ENCODE measurements around the gene TBCD.
"Not testable (repeated sequence)": the region's sequence is repeated elsewhere in the genome, so short reads cannot be mapped to it uniquely, and the experiment has no call there.

The TBCD gene

GRCh38 chr17:82743344-82744219 is 8.3 kb upstream of the TBCD start:
- DNase-seq (ENCODE audit: low read depth): no peak
- no peak for TF ChIP-seq CTCF (IDR thresholded peaks at IDR 0.05; ENCODE audit: control insufficient read depth, extremely low read depth, insufficient read depth)
- no peak overlapping the region for H3K4me3 ChIP-seq (ENCODE audit: low read depth, low read length)

- not testable (repeated sequence) for DNase-seq (ENCODE audit: low read depth); H3K4me3 ChIP-seq (ENCODE audit: low read depth, low read length)
Observed at GRCh38 chr17:82744736-82745135, 7.1 kb upstream of the TBCD start.

- no peak for TF ChIP-seq CTCF (IDR thresholded peaks at IDR 0.05; ENCODE audit: control insufficient read depth, extremely low read depth, insufficient read depth)
- H3K4me3 ChIP-seq (ENCODE audit: low read depth, low read length): no peak overlapping the region
- DNase-seq (ENCODE audit: low read depth): peak; percentile 67
Observed at GRCh38 chr17:82745524-82745923, 6.3 kb upstream of the TBCD start.

GRCh38 chr17:82748756-82749155 is 3.1 kb upstream of the TBCD start:
- no peak overlapping the region for H3K4me3 ChIP-seq (ENCODE audit: low read depth, low read length)
- no peak for DNase-seq (ENCODE audit: low read depth)
- no peak for TF ChIP-seq CTCF (IDR thresholded peaks at IDR 0.05; ENCODE audit: control insufficient read depth, extremely low read depth, insufficient read depth)

- DNase-seq (ENCODE audit: low read depth): no peak
- TF ChIP-seq CTCF (IDR thresholded peaks at IDR 0.05; ENCODE audit: control insufficient read depth, extremely low read depth, insufficient read depth): no peak
- H3K4me3 ChIP-seq (ENCODE audit: low read depth, low read length): no peak overlapping the region
Observed at GRCh38 chr17:82750241-82750908, 1.5 kb upstream of the TBCD start.

- peak overlapping the region; percentile 52 for H3K4me3 ChIP-seq (ENCODE audit: low read depth, low read length)
- no peak for DNase-seq (ENCODE audit: low read depth)
Observed at GRCh38 chr17:82751171-82751570, 694 bp upstream of the TBCD start.

More at GRCh38 chr17:82751171-82751570, 694 bp upstream of the TBCD start:
- no peak for TF ChIP-seq CTCF (IDR thresholded peaks at IDR 0.05; ENCODE audit: control insufficient read depth, extremely low read depth, insufficient read depth)

Data from LNCaP clone FGC (cell line).